Cardiac muscle cell (in vitro differentiated cells and primary cell): ENCODE results near the gene TMC6. TPM values are rescaled to one million over a fixed set of nuclear protein-coding genes. Genes with fewer than 3 reads are reported as not detected.
A peak's percentile ranks its signal among the peaks of the same experiment; 100 is the strongest.

Experiments
- DNase-seq, 2 donors: peaks; one replicate each; pipeline versions ENCODE4 v3.0.0 to v3.0.0-alpha.2; 2010 to 2017; ENCODE audit warnings: low read depth in 1 of 2, low spot score in 1 of 2
- H3K27ac ChIP-seq: fragments of 200-600 bp; sonication (generic); 2 replicates; pipeline ENCODE4 v1.5.1; 2016
- H3K27me3 ChIP-seq: fragments of 200-600 bp; sonication (generic); 2 replicates; pipeline ENCODE4 v1.6.0; 2016; ENCODE audit warnings: control low read depth
- H3K36me3 ChIP-seq: fragments of 200-600 bp; sonication (generic); 2 replicates; pipeline ENCODE4 v1.5.1; 2016; ENCODE audit warnings: control low read depth
- H3K4me1 ChIP-seq: fragments of 200-600 bp; sonication (generic); 2 replicates; pipeline ENCODE4 v1.8.1; 2017; ENCODE audit warnings: low read depth, mild to moderate bottlenecking, mixed run types
- H3K4me3 ChIP-seq: fragments of 200-600 bp; sonication (generic); 2 replicates; pipeline ENCODE4 v1.5.1; 2016; ENCODE audit warnings: mild to moderate bottlenecking
- H3K9me3 ChIP-seq: fragments of 200-600 bp; sonication (generic); 2 replicates; pipeline ENCODE4 v1.5.1; 2017; ENCODE audit warnings: low read depth, mild to moderate bottlenecking, control low read depth
- polyA plus RNA-seq: library from polyadenylated mRNA; unstranded; fragments of >200 nt; fragmentation: Nextera tagmentation; extraction: Ambion mirVana; gene quantifications from 2 replicates; pipeline ENCODE4 v1.2.1, GENCODE V29; 2016
- total RNA-seq: library from RNA; depleted of rRNA; stranded (reverse); fragments of >200 nt; gene quantifications from 2 replicates; pipeline ENCODE4 v1.2.3, GENCODE V29; 2016
- TF ChIP-seq, protein P1 (sequence below): IDR thresholded peaks from 2 replicates; pipeline ENCODE4 v1.5.1; 2012; ENCODE audit warnings: low read depth, mild to moderate bottlenecking, low read length

The TMC6 gene
- total and polyA plus RNA-seq, 2 experiments from 2014 or later, result 85.4 to 144 TPM

DNA sequence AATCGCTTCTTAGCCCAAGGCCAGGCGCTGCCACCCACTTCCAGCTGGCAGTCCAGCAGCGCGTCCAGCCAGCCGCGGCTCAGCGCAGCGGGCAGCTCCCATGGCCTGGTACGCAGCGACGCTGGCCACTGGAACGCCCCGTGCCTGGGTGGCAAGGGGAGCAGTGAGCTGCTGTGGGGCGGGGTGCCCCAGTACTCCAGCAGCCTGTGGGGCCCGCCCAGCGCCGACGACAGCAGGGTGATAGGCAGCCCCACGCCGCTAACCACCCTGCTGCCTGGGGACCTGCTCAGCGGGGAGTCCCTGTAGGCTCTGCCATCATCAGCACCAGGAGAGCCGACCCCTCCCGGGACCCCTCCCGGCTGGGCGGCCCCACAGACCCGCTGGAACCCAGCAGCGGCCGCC is 24.0 kb downstream of the TMC6 start:
- H3K27me3 ChIP-seq, result no peaks in the 10 kb centered on the region
- H3K4me3 ChIP-seq, result no peak overlapping the region
- no peaks in the 10 kb centered on the region for H3K9me3 ChIP-seq
- DNase-seq, result no peak
- H3K27ac ChIP-seq, result peak overlapping the region; percentile 77
- peaks cover 9% of the 10 kb centered on the region for H3K4me1 ChIP-seq
- H3K36me3 ChIP-seq, result peaks cover 21% of the 10 kb centered on the region
- TF ChIP-seq, protein P1, sequence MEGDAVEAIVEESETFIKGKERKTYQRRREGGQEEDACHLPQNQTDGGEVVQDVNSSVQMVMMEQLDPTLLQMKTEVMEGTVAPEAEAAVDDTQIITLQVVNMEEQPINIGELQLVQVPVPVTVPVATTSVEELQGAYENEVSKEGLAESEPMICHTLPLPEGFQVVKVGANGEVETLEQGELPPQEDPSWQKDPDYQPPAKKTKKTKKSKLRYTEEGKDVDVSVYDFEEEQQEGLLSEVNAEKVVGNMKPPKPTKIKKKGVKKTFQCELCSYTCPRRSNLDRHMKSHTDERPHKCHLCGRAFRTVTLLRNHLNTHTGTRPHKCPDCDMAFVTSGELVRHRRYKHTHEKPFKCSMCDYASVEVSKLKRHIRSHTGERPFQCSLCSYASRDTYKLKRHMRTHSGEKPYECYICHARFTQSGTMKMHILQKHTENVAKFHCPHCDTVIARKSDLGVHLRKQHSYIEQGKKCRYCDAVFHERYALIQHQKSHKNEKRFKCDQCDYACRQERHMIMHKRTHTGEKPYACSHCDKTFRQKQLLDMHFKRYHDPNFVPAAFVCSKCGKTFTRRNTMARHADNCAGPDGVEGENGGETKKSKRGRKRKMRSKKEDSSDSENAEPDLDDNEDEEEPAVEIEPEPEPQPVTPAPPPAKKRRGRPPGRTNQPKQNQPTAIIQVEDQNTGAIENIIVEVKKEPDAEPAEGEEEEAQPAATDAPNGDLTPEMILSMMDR, result no peak

DNA sequence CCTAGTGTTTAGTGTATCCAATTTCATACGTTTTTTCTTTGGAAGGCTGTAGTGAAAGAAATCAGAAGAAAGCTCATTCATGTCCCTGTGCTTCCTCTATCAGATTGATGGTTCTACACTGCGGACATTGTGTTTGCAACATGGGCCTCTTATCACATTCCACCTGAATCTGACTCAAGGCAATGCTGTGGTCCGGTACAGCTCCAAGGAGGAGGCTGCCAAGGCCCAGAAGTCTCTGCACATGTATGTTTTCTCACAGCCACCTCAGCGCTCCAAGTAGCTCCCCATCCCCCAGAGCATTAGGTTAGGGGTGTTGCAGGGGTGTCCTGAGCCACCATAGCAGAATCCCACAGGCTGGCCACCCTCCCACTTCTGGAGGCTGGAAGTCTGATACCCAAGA is 25.2 kb downstream of the TMC6 start:
- Histone ChIP-seq H3K4me1 (peaks cover 9% of the 10 kb centered on the region), H3K27me3 (no peaks in the 10 kb centered on the region), H3K4me3 (no peak overlapping the region), H3K9me3 (no peaks in the 10 kb centered on the region), H3K36me3 (peaks cover 31% of the 10 kb centered on the region), H3K27ac (peak overlapping the region; percentile 77)
- no peak for DNase-seq
- TF ChIP-seq, protein P1, result no peak

DNA sequence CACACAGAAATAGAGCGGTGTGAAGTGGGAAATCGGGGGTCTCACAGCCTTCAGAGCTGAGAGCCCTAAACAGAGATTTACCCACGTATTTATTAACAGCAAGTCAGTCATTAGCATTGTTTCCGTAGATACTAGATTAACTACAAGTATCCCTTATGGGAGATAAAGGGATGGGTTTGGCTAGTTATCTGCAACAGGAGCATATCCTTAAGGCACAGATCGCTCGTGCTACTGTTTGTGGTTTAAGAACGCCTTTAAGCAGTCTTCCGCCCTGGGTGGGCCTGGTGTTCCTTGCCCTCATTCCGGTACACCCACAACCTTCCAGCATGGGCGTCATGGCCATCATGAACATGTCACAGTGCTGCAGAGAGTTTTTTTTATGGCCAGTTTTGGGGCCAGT is 27.0 kb downstream of the TMC6 start:
- no peaks in the 10 kb centered on the region for H3K27me3 ChIP-seq
- no peak overlapping the region for H3K4me3 ChIP-seq
- H3K27ac ChIP-seq, result no peak overlapping the region
- peaks cover 9% of the 10 kb centered on the region for H3K4me1 ChIP-seq
- H3K36me3 ChIP-seq, result peaks cover 39% of the 10 kb centered on the region
- H3K9me3 ChIP-seq, result no peaks in the 10 kb centered on the region
- TF ChIP-seq, protein P1, result no peak
- no peak for DNase-seq

DNA sequence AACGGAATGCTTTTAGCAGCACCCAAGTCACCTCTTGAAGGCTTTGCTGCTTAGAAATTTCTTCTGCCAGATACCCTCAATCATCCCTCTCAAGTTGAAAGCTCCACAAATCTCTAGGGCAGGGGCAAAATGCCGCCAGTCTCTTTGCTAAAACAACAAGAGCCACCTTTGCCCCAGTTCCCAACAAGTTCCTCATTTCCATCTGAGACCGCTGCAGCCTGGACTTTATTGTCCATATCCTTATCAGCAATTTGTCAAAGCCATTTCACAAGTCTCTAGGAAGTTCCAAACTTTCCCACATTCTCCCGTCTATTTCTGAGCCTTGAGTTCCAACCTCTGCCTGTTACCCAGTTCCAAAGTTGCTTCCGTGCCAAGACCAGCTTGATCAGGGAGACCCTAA is 27.4 kb downstream of the TMC6 start:
- TF ChIP-seq, protein P1, result no peak
- H3K4me1 ChIP-seq, result peaks cover 5% of the 10 kb centered on the region
- no peaks in the 10 kb centered on the region for H3K9me3 ChIP-seq
- H3K36me3 ChIP-seq, result peaks cover 42% of the 10 kb centered on the region
- H3K27me3 ChIP-seq, result no peaks in the 10 kb centered on the region
- no peak for DNase-seq
- no peak overlapping the region for H3K4me3 ChIP-seq
- H3K27ac ChIP-seq, result no peak overlapping the region

DNA sequence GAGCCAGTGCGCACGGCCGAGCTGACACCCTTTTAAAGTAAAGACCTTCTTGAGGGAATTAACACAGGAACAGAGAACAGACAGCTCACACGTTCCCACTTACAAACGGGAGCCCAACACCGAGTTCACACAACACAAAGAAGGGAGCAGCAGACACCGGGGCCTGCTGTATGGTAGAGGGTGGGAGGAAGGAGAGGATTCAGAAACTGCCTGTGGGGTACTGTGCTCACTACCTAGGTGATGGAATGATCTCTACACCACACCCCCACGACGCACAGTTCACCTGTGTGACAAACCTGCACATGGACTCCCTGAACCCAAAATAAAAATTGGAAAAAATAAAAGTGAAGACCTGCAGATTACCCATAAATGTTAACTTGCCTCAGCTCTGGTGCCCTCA is 32.5 kb downstream of the TMC6 start:
- H3K4me1 ChIP-seq, result no peaks in the 10 kb centered on the region
- no peak for DNase-seq
- H3K27ac ChIP-seq, result no peak overlapping the region
- no peaks in the 10 kb centered on the region for H3K9me3 ChIP-seq
- H3K4me3 ChIP-seq, result no peak overlapping the region
- H3K27me3 ChIP-seq, result no peaks in the 10 kb centered on the region
- TF ChIP-seq, protein P1, result no peak
- peaks cover 50% of the 10 kb centered on the region for H3K36me3 ChIP-seq

DNA sequence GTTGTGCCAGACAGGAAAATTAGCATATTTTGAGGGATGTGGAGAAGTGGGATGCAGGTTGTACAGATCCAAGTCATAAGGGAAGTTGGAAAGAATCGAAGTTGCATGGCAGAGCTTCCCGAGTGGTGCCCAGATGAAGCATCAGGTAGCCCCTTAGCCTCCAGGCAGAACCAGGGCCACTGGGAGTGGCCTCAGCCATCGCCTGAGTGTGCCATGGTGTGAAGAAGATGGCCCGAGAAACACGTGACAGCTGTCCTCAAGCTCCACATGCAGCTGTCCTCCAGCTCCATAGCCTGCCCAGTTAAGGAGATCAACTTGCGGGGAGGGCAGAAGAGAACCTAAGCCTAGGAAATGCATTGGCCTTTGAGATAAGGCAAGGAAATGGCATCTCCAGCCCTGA is 33.5 kb downstream of the TMC6 start:
- Histone ChIP-seq H3K4me1 (no peaks in the 10 kb centered on the region), H3K36me3 (peaks cover 56% of the 10 kb centered on the region), H3K27ac (no peak overlapping the region), H3K27me3 (no peaks in the 10 kb centered on the region), H3K9me3 (no peaks in the 10 kb centered on the region), H3K4me3 (no peak overlapping the region)
- DNase-seq, result no peak
- TF ChIP-seq, protein P1, result no peak
